Testis (tissue), 3 donors: ENCODE results near the gene CCDC51. TPM values are rescaled to one million over a fixed set of nuclear protein-coding genes. Genes with fewer than 3 reads are reported as not detected.

Experiments
- DNase-seq: peaks from one replicate; pipeline ENCODE4 v3.0.0-alpha.2; 2019
- H3K27ac ChIP-seq, 2 donors: fragments of 200-600 bp; sonication (generic); one replicate each; pipeline ENCODE4 v1.5.1; 2019
- H3K27me3 ChIP-seq: fragments of 200-600 bp; sonication (generic); one replicate; pipeline ENCODE4 v1.5.1; 2019
- H3K36me3 ChIP-seq: fragments of 200-600 bp; sonication (generic); one replicate; pipeline ENCODE4 v1.5.1; 2017; ENCODE audit warnings: low read depth; ENCODE audit errors: missing control alignments
- H3K4me1 ChIP-seq: fragments of 200-600 bp; sonication (generic); one replicate; pipeline ENCODE4 v1.5.1; 2019
- H3K4me3 ChIP-seq, 2 donors: fragments of 200-600 bp; sonication (generic); one replicate each; pipeline ENCODE4 v1.5.1; 2017 to 2019
- H3K9me3 ChIP-seq: fragments of 200-600 bp; sonication (generic); one replicate; pipeline ENCODE4 v1.5.1; 2017
- CTCF ChIP-seq, 3 experiments: fragments of 450-650 bp in 2 of 3; fragments of 200-600 bp in 1 of 3; sonication (generic) in 1 of 3; IDR thresholded peaks; one replicate each; pipeline ENCODE4 v1.5.1; 2016 to 2019; ENCODE audit warnings: antibody characterized with exemption in 3 of 3, mild to moderate bottlenecking in 2 of 3, moderate library complexity in 1 of 3
- POLR2A ChIP-seq: fragments of 450-650 bp; IDR thresholded peaks from one replicate; pipeline ENCODE4 v1.6.1; 2017; ENCODE audit warnings: antibody characterized with exemption, mild to moderate bottlenecking, moderate library complexity
- WGBS, 2 donors: methylation state at CpG; one replicate each; pipeline ENCODE4 v1.1.5; 2018; 5-methylcytosine and 5-hydroxymethylcytosine counted together
- intact Hi-C: fragments of 100-400 bp; cut with DNase I; formaldehyde crosslinking; loops from one replicate; pipeline ENCODE4 v1.15.1; 2023; ENCODE audit warnings: low total_unique reads
- polyA plus RNA-seq: library from polyadenylated mRNA; stranded (reverse); fragments of 350-450 nt; fragmentation: Illumina TruSeq; extraction: RNeasy Lipid Tissue Mini Kit (QIAGEN cat#74804); gene quantifications from one replicate; pipeline ENCODE4 v1.2.3, GENCODE V29; 2014; ENCODE audit warnings: low read depth, low replicate concordance; ENCODE audit not compliant: insufficient read depth
- total RNA-seq, 2 donors: library from RNA; depleted of rRNA; stranded (reverse); fragments of >200 nt; gene quantifications; one replicate each; pipeline ENCODE4 v1.2.3, GENCODE V29; 2016

Gene CCDC51
- total and polyA plus RNA-seq, 3 donors from 2014 or later: 11.7 to 16.0 (median 16.0) TPM

GRCh38 chr3:48397767-48398681 is 41.9 kb downstream of the CCDC51 start:
- peak; percentile 10 for DNase-seq
- TF ChIP-seq POLR2A: no peak
- no peak for TF ChIP-seq CTCF (IDR thresholded peaks at IDR 0.05)

GRCh38 chr3:48395714-48396113 is 44.2 kb downstream of the CCDC51 start:
- WGBS, 2 donors: 73 to 86% methylated on average over 3 of the region's 3 CpGs
- Histone ChIP-seq H3K9me3 (no peaks in the 10 kb centered on the region), H3K27ac (no peak overlapping the region), H3K4me3 (no peak overlapping the region), H3K36me3 (no peaks in the 10 kb centered on the region), H3K27me3 (no peaks in the 10 kb centered on the region), H3K4me1 (no peaks in the 10 kb centered on the region)
- no peak for TF ChIP-seq POLR2A
- no peak for TF ChIP-seq CTCF (IDR thresholded peaks at IDR 0.05)
- intact Hi-C loops: no loop called here
- DNase-seq: no peak

More at GRCh38 chr3:48397767-48398681, 41.9 kb downstream of the CCDC51 start:
- H3K36me3 ChIP-seq: no peaks in the 10 kb centered on the region
- intact Hi-C loops: no loop called here
- no peak overlapping the region for H3K27ac ChIP-seq
- no peak overlapping the region for H3K4me3 ChIP-seq
- WGBS, 2 donors: 73 to 74% methylated on average over 6 to 9 of the region's 9 CpGs
- H3K4me1 ChIP-seq: peaks cover 5% of the 10 kb centered on the region
- no peaks in the 10 kb centered on the region for H3K27me3 ChIP-seq
- no peaks in the 10 kb centered on the region for H3K9me3 ChIP-seq

GRCh38 chr3:48394391-48394790 is 45.5 kb downstream of the CCDC51 start:
- Histone ChIP-seq H3K27me3 (no peaks in the 10 kb centered on the region), H3K9me3 (no peaks in the 10 kb centered on the region), H3K27ac (no peak overlapping the region), H3K4me3 (no peak overlapping the region), H3K4me1 (no peaks in the 10 kb centered on the region), H3K36me3 (no peaks in the 10 kb centered on the region)
- TF ChIP-seq CTCF (IDR thresholded peaks at IDR 0.05): no peak
- no peak for TF ChIP-seq POLR2A
- intact Hi-C loops: no loop called here
- 88 to 90% methylated on average over 2 of the region's 2 CpGs for WGBS, 2 donors
- DNase-seq: no peak

- H3K27me3 ChIP-seq: no peaks in the 10 kb centered on the region
- no peaks in the 10 kb centered on the region for H3K36me3 ChIP-seq
- WGBS, 2 donors: 75% methylated on average over 2 of the region's 2 CpGs
- H3K4me3 ChIP-seq: no peak overlapping the region
- TF ChIP-seq POLR2A: no peak
- TF ChIP-seq CTCF (IDR thresholded peaks at IDR 0.05): no peak
- DNase-seq: no peak
- H3K27ac ChIP-seq: no peak overlapping the region
- intact Hi-C loops: no loop called here
- H3K9me3 ChIP-seq: no peaks in the 10 kb centered on the region
- H3K4me1 ChIP-seq: no peaks in the 10 kb centered on the region
Observed at GRCh38 chr3:48388966-48389365, 51.0 kb downstream of the CCDC51 start.

- intact Hi-C loops: no loop called here
- no peak overlapping the region for H3K4me3 ChIP-seq
- H3K27ac ChIP-seq: no peak overlapping the region
Observed at GRCh38 chr3:48387634-48388033, 52.3 kb downstream of the CCDC51 start.

More at GRCh38 chr3:48387634-48388033, 52.3 kb downstream of the CCDC51 start:
- Histone ChIP-seq H3K4me1 (no peaks in the 10 kb centered on the region), H3K36me3 (no peaks in the 10 kb centered on the region), H3K27me3 (no peaks in the 10 kb centered on the region), H3K9me3 (no peaks in the 10 kb centered on the region)
- TF ChIP-seq CTCF (IDR thresholded peaks at IDR 0.05) (no peak), POLR2A (no peak)
- DNase-seq: no peak
